Effector CD8-positive, alpha-beta T cell (primary cell): Measurements from ENCODE around the gene CHRNB1.

Experiments used
- DNase-seq: peaks from one replicate; lab custom pipeline; 2025; lab: John Stamatoyannopoulos, UW

The CHRNB1 gene

DNA sequence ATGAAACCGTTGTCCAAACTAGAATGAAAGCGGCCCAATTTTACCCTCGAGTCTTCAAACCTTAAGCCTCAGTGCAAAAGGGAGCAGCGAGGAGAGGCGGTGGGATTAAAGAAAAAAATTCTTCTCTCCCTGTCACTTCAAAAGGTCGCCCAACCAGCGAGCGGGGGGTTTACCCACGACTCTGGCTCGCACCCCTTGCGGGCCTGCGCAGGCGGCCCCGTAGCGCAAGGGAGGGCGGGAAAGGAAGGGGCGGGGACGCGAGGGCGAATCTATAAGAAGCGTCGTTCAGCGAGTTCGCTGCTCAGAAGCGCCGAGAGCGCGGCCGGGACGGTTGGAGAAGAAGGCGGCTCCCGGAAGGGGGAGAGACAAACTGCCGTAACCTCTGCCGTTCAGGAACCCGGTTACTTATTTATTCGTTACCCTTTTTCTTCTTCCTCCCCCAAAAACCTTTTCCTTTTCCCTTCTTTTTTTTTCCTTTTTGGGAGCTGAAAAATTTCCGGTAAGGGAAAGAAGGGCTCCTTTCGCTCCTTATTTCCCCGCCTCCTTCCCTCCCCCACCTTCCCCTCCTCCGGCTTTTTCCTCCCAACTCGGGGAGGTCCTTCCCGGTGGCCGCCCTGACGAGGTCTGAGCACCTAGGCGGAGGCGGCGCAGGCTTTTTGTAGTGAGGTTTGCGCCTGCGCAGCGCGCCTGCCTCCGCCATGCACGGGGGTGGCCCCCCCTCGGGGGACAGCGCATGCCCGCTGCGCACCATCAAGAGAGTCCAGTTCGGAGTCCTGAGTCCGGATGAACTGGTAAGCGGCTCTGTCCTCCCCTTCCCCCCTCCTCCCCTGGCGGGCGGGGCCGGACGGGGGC lies 39.4 kb downstream of the CHRNB1 start, which contains the start of gene POLR2A:
Gene POLR2A, plus strand, starts transcription at position 300 of the 852 bp plus-strand sequence.
- peak; percentile 98 for DNase-seq

DNA sequence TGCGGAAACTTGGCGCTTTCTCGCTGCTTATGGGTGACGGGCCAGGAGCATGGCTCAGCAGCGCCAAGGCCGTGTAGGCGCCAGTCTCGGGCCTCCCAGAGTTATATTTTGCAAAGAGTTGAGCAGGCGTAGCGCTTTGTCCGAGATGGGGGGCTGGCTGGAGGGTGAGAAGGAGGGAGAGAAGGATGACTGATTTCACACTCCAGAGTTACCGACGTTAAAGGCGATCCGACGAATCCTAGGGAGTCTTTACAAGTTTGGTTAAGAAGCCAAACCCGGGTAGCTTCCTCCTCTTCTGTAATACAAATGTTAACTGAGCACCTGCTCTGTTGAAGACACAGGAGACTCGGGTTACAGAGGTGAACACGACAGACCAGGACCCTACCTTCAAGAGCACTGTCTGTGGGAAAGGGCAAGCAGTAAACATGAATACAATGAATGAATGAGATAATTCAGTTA lies 40.1 kb downstream of the CHRNB1 start:
- DNase-seq = no peak

DNA sequence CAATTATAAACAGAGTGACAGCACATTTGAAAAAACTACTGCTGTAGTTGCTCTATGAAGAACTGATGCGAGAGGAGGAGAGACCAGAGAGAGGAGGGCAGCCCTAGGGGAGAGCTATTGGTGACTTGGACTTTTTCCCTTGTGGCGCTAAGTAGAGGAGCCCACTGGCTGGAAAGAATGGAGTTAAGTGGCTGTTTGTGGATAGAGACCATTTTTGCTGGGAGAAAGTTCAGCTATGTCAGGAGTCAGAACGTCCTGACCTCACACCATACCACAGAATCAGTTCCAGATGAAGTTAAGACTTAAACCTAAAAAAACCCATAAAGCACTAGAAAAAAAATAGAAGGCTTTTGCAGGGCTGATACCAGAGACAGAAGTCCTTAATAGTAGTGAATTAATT lies 41.3 kb downstream of the CHRNB1 start:
- DNase-seq = no peak

DNA sequence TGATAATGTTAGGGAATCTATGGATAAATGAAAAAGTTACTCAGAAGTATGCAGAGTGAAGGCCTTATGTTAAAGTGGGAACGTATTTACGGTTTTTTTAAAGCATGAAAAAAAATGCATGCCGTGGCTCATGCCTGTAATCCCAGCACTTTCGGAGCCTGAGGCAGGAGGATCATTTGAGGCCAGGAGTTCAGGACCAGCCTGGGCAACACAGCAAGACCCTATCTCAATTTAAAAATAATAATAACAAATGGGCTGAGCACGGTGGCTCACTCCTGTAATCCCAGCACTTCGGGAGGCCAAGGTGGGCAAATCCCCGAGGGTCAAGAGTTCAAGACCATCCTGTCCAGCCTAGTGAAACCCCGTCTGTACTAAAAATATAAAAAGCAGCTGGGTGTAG lies 45.3 kb downstream of the CHRNB1 start:
- no peak for DNase-seq

DNA sequence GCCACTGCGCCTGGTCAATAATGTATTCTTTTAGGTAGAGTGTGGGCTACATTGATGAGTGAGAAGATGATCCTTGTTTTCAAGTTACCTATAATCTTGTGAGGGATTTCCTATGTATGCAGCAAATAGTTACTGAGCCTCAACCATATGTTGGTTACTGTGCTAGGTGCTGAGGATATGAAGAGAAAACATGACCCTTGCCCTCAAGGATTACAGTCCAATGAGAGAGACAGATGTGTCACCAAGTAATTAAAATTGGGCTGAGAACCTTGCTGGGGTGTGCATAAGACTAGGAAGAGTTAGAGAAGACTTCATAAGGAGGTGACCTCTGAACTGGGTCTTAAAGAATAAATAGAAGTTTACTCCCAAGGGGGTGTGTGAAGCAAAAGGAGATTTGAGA lies 46.7 kb downstream of the CHRNB1 start:
- no peak for DNase-seq

DNA sequence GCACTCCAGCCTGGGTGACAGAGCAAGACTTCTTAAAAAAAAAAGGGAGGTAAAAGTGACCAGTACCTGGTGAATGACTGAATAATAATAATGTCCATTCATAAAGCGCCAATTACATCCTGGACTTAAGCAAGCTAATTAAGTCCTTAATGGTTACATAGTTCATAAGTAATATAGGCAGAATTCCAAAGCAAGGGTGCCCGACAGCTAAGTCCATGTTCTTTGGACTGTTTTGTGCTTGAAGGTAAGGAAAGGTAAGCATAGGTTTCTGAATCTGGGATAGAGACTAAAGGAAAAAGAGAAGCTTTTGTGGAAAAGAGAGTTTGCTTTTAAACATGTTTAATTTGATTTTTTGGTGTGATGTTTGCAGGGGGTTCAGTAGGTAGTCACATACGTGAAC lies 49.1 kb downstream of the CHRNB1 start:
- no peak for DNase-seq

DNA sequence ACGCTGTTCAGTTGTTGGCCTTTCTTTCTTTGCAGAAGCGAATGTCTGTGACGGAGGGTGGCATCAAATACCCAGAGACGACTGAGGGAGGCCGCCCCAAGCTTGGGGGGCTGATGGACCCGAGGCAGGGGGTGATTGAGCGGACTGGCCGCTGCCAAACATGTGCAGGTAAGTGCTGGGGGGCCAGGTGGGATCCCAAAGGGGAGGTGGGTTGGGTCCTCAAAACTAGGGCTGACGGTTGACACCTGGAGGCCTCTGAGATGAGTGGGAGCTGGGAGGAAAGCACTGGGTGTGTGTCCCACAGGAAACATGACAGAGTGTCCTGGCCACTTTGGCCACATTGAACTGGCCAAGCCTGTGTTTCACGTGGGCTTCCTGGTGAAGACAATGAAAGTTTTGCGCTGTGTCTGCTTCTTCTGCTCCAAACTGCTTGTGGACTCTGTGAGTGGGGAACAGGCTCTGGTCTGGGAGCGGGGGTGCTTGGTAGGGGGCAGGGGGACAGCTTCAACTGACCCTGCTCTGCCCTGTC lies 51.1 kb downstream of the CHRNB1 start:
- no peak for DNase-seq

DNA sequence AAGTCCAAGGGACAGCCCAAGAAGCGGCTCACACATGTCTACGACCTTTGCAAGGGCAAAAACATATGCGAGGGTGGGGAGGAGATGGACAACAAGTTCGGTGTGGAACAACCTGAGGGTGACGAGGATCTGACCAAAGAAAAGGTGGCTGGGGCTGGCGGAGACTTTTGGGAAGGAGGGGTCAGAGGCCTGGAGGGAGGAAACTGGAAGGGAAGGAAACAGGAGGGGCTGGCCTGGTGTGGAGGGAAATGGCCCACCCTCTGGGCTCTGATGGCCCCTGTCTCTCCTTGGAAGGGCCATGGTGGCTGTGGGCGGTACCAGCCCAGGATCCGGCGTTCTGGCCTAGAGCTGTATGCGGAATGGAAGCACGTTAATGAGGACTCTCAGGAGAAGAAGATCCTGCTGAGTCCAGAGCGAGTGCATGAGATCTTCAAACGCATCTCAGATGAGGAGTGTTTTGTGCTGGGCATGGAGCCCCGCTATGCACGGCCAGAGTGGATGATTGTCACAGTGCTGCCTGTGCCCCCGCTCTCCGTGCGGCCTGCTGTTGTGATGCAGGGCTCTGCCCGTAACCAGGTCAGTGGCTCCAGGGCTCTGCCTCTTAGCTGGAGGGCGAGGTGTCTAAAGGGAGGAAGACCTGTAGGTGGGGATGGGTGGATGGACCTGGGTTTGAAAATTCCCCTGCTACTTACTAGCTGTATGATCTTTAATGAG lies 51.8 kb downstream of the CHRNB1 start:
- DNase-seq = no peak

DNA sequence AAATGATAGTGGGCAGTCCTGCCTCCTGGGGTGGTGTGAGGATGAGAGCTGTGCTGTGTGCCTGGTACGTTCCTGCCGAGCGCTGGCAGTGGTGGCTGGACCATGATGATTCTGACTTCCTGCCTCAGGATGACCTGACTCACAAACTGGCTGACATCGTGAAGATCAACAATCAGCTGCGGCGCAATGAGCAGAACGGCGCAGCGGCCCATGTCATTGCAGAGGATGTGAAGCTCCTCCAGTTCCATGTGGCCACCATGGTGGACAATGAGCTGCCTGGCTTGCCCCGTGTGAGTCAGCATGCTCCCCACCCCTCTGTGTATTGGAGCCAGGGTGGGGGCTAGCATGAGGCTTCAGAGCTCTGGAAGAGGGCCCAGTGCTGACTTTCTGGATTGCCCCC lies 52.4 kb downstream of the CHRNB1 start:
- DNase-seq = no peak

DNA sequence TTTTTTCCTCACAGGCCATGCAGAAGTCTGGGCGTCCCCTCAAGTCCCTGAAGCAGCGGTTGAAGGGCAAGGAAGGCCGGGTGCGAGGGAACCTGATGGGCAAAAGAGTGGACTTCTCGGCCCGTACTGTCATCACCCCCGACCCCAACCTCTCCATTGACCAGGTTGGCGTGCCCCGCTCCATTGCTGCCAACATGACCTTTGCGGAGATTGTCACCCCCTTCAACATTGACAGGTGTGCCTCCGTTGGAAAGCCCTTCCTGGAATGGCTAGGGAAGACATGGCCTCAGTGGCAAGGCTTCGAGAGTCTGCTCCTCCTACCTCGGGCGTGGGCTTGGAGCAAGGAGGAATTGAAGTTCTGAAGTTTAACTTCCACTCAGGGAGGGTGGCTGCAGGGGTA lies 52.8 kb downstream of the CHRNB1 start:
- DNase-seq = no peak

DNA sequence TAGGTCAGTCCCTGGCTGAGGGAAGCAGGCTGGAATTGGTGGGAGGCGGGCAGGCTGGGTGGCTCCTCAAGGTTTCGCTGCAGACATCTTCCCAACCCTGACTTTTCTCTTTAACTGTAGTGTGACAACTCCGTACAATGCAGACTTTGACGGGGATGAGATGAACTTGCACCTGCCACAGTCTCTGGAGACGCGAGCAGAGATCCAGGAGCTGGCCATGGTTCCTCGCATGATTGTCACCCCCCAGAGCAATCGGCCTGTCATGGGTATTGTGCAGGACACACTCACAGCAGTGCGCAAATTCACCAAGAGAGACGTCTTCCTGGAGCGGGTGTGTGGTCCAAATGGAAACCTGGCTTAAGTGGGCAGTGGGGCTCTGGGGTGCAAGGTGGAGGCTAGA lies 54.3 kb downstream of the CHRNB1 start:
- DNase-seq = no peak

DNA sequence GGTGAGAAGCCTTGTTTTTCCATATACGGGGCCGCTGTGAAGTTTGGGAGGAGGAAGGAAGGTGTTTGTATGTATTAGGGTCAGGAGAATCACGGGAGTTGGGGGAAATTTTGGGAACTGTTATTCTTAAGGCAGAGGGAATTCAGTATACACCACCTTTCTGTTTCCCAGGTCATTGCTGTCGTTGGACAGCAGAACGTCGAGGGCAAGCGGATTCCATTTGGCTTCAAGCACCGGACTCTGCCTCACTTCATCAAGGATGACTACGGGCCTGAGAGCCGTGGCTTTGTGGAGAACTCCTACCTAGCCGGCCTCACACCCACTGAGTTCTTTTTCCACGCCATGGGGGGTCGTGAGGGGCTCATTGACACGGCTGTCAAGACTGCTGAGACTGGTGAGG lies 56.9 kb downstream of the CHRNB1 start:
- DNase-seq = no peak

DNA sequence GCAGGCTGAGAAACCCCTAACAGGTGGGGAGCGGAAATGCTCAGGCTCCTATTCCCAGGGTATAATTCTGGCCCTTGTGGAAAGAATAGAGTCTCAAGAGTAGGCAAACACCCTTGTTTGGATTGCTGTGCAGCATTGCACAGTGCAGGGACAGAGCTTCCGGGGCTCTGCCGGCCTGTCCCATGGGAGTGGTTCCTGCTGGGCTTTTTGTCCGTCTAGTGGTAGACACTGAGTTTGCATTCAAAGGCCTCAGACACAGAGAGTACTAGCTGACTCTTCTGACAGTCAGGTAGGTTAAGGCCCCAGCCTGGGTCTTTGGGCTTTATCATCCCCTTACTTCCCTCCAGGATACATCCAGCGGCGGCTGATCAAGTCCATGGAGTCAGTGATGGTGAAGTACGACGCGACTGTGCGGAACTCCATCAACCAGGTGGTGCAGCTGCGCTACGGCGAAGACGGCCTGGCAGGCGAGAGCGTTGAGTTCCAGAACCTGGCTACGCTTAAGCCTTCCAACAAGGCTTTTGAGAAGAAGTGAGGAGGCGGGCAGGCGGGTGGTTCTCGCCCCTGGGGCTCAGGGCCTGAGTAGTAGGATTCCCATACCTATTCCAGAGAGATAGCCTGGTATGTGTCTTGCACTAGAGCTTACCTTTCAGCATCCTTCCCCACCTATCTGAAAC lies 57.4 kb downstream of the CHRNB1 start:
- no peak for DNase-seq

DNA sequence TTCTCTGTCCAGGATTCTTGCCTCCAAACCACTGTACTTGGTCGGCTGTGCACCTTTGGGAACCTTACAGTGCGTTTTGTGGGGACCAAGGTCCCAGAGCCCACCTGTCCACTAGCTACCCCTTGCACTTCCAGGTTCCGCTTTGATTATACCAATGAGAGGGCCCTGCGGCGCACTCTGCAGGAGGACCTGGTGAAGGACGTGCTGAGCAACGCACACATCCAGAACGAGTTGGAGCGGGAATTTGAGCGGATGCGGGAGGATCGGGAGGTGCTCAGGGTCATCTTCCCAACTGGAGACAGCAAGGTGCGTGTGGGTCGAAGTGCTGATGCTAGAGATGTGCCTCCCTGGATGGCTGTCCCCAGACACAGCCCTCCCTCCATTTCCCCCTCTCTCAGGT lies 58.1 kb downstream of the CHRNB1 start:
- DNase-seq = no peak

DNA sequence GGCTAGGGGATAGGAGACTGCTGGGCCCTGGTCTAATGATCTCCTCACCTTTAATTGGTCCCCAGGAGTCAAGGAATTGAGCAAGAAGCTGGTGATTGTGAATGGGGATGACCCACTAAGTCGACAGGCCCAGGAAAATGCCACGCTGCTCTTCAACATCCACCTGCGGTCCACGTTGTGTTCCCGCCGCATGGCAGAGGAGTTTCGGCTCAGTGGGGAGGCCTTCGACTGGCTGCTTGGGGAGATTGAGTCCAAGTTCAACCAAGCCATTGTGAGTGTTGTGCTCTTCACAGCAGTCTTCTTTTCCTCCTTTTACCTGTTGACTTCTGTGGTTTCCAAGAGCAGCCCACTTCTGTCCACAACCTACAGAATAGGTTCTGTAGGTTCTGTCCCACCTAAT lies 58.7 kb downstream of the CHRNB1 start:
- DNase-seq = no peak
